Stimulated activated naive CD8-positive, alpha-beta T cell treated with anti-CD3 and anti-CD28 coated beads, Interleukin-15, Interleukin-2, amounts not matched to agents 100 ng/mL and 50 ng/mL, for 24 hours (primary cell): ENCODE measurements around the gene CTRB1.
"Not testable (repeated sequence)": the region's sequence is repeated elsewhere in the genome, so short reads cannot be mapped to it uniquely, and the experiment has no call there.

Experiments used
- H3K27ac Mint-ChIP-seq: one replicate; pipeline ENCODE4 v1.8.0; 2021; ENCODE audit warnings: mild to moderate bottlenecking, mixed read lengths
- H3K27me3 Mint-ChIP-seq: one replicate; pipeline ENCODE4 v1.8.0; 2021; ENCODE audit warnings: mixed read lengths
- H3K36me3 Mint-ChIP-seq: one replicate; pipeline ENCODE4 v1.8.0; 2021; ENCODE audit warnings: low read depth, mixed read lengths
- H3K4me1 Mint-ChIP-seq: one replicate; pipeline ENCODE4 v1.8.0; 2021; ENCODE audit warnings: low read depth, mixed read lengths
- H3K4me3 Mint-ChIP-seq: one replicate; pipeline ENCODE4 v1.8.0; 2021; ENCODE audit warnings: mild to moderate bottlenecking, mixed read lengths
- H3K9me3 Mint-ChIP-seq: one replicate; pipeline ENCODE4 v1.8.0; 2021; ENCODE audit warnings: mixed read lengths

Gene CTRB1

DNA sequence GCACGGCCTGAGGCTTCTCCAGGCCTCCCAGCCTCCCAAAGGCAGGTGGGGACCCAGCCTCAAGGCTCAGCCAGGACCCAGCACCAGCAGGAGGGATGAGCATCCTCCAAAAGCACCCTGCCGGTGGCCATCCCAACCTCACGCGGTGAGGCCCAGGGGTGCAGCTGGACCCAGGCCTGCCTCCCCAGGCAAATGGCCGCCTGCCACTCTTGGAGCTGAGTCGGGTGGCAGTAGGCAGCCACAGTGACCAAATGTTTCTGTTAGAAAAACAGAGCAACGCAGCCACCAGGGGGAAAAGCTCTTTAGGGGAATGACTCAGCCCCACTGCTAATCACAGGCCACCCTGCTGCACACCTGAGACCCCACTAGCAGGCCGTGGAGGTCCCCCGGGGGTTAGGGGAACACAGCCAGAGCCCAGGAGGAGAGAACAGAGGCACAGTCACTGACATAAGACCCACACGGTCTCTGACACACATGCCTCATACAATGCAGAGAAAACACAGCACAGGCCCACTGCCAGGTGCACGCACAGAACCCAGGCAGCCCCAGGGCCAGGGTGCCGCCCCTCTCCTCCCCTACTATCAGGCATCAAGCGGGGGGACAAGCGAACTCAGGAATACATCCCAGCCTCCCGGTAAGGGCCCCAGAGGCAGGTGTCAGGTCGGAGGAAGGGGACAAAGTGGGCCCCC is 20.2 kb downstream of the CTRB1 start:
- Mint-ChIP-seq H3K27me3 (peaks cover 8% of the 10 kb centered on the region), H3K27ac (no peak overlapping the region), H3K4me1 (peaks cover 6% of the 10 kb centered on the region), H3K4me3 (no peak overlapping the region), H3K9me3 (no peaks in the 10 kb centered on the region), H3K36me3 (no peaks in the 10 kb centered on the region)

- H3K36me3 Mint-ChIP-seq, result no peaks in the 10 kb centered on the region
- H3K27me3 Mint-ChIP-seq, result peaks cover 8% of the 10 kb centered on the region
- no peaks in the 10 kb centered on the region for H3K9me3 Mint-ChIP-seq
- no peak overlapping the region for H3K4me3 Mint-ChIP-seq
- peaks cover 5% of the 10 kb centered on the region for H3K4me1 Mint-ChIP-seq
- H3K27ac Mint-ChIP-seq, result no peak overlapping the region
Observed at GRCh38 chr16:75239542-75240122, 20.8 kb downstream of the CTRB1 start.

DNA sequence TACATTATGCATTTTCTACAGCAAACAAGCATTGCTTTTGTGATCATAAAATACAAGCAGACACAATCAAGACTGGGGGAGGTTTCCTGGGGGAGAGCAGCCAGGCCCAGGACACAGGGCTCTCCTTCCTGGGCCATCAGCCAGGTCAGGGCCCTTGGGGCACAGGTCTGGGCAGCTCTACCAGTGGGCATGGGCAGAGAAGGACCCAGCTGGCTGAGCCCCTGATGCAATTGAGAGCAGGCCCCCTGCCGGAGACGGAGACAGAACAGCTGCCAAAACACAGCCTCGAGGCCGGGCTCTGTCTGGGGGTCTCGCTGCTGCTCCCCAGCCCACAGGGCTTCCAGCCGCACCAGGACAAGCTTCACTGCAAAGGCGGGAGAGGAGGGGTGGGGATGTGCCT is 21.8 kb downstream of the CTRB1 start:
- not testable (repeated sequence) for H3K27ac Mint-ChIP-seq, H3K9me3 Mint-ChIP-seq, H3K27me3 Mint-ChIP-seq, H3K4me3 Mint-ChIP-seq, H3K4me1 Mint-ChIP-seq, H3K36me3 Mint-ChIP-seq

GRCh38 chr16:75241412-75241811 is 22.6 kb downstream of the CTRB1 start:
- peaks cover 11% of the 10 kb centered on the region for H3K27me3 Mint-ChIP-seq
- H3K36me3 Mint-ChIP-seq, result no peaks in the 10 kb centered on the region
- H3K27ac Mint-ChIP-seq, result no peak overlapping the region
- H3K4me3 Mint-ChIP-seq, result no peak overlapping the region
- H3K9me3 Mint-ChIP-seq, result no peaks in the 10 kb centered on the region
- H3K4me1 Mint-ChIP-seq, result peaks cover under 1% of the 10 kb centered on the region

GRCh38 chr16:75241955-75242354 is 23.2 kb downstream of the CTRB1 start:
- no peaks in the 10 kb centered on the region for H3K4me1 Mint-ChIP-seq
- H3K27me3 Mint-ChIP-seq, result peaks cover 16% of the 10 kb centered on the region

GRCh38 chr16:75242436-75243078 is 23.8 kb downstream of the CTRB1 start:
- not testable (repeated sequence) for H3K9me3 Mint-ChIP-seq, H3K27ac Mint-ChIP-seq

More at GRCh38 chr16:75241955-75242354, 23.2 kb downstream of the CTRB1 start:
- no peaks in the 10 kb centered on the region for H3K9me3 Mint-ChIP-seq
- H3K36me3 Mint-ChIP-seq, result no peaks in the 10 kb centered on the region
- no peak overlapping the region for H3K27ac Mint-ChIP-seq
- no peak overlapping the region for H3K4me3 Mint-ChIP-seq

GRCh38 chr16:75243667-75244224 is 25.0 kb downstream of the CTRB1 start:
- H3K9me3 Mint-ChIP-seq, result no peaks in the 10 kb centered on the region
- no peaks in the 10 kb centered on the region for H3K4me1 Mint-ChIP-seq
- no peak overlapping the region for H3K4me3 Mint-ChIP-seq
- peaks cover 21% of the 10 kb centered on the region for H3K27me3 Mint-ChIP-seq
- H3K36me3 Mint-ChIP-seq, result no peaks in the 10 kb centered on the region
- H3K27ac Mint-ChIP-seq, result no peak overlapping the region

More at GRCh38 chr16:75242436-75243078, 23.8 kb downstream of the CTRB1 start:
- not testable (repeated sequence) for H3K36me3 Mint-ChIP-seq, H3K4me3 Mint-ChIP-seq, H3K4me1 Mint-ChIP-seq
- H3K27me3 Mint-ChIP-seq, result peaks cover 18% of the 10 kb centered on the region

- Mint-ChIP-seq H3K4me3 (no peak overlapping the region), H3K4me1 (no peaks in the 10 kb centered on the region), H3K27me3 (peaks cover 21% of the 10 kb centered on the region)
Observed at GRCh38 chr16:75244225-75244809, 25.5 kb downstream of the CTRB1 start.

DNA sequence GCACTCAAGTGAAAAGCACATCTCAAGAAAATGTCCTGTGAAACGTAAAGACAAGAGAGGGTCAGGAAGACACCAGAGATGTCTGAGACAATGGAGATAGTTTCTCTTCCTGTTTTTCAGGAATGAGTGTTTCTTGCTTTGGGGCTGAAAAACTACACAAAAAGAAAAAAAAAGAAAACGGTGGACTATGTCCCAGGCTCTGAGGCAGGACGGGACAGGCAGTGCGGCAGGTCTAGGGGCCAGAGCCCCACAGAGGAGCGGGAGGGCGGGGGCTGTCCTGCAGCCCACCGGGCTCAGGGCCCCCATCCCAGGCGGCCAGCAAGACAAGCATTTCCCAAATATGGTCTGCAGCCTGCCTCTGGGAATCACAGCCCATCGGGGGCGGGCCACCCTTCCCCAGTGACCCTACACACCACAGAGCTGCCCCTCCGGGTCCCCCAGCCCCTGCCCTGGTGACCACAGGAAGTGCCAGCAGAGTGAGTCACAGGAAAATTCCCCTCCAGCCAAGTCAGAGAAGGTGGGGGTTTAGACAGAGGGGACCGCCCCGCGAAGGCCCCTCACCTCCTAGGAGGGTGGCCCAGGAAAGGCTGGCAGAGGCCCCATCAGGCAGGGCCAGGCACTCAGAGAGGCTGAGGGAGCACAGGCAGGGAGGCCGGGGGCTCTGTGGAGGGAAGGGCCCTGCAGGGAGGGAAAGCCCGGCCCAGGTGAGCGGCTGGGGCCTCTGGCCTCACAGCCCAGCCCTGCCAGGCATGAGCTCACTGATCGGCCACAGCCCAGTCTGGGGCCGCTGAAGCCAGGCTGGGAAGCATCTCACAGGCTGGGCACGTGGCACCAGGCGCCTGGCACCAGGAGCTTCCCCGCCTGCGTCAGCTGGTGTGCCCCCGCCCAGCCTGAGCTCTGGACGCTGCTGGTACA is 26.3 kb downstream of the CTRB1 start:
- H3K4me1 Mint-ChIP-seq, result no peaks in the 10 kb centered on the region
- no peaks in the 10 kb centered on the region for H3K36me3 Mint-ChIP-seq
- no peak overlapping the region for H3K4me3 Mint-ChIP-seq
- no peak overlapping the region for H3K27ac Mint-ChIP-seq
- H3K27me3 Mint-ChIP-seq, result peaks cover 26% of the 10 kb centered on the region
- H3K9me3 Mint-ChIP-seq, result no peaks in the 10 kb centered on the region

More at GRCh38 chr16:75244225-75244809, 25.5 kb downstream of the CTRB1 start:
- no peaks in the 10 kb centered on the region for H3K36me3 Mint-ChIP-seq
- H3K27ac Mint-ChIP-seq, result no peak overlapping the region
- H3K9me3 Mint-ChIP-seq, result no peaks in the 10 kb centered on the region

GRCh38 chr16:75246504-75247205 is 27.9 kb downstream of the CTRB1 start:
- Mint-ChIP-seq H3K27ac (no peak overlapping the region), H3K36me3 (no peaks in the 10 kb centered on the region), H3K4me3 (no peak overlapping the region), H3K4me1 (peaks cover 3% of the 10 kb centered on the region), H3K27me3 (peaks cover 27% of the 10 kb centered on the region), H3K9me3 (no peaks in the 10 kb centered on the region)

- H3K36me3 Mint-ChIP-seq, result no peaks in the 10 kb centered on the region
- H3K4me1 Mint-ChIP-seq, result peaks cover 7% of the 10 kb centered on the region
- no peak overlapping the region for H3K27ac Mint-ChIP-seq
- no peaks in the 10 kb centered on the region for H3K9me3 Mint-ChIP-seq
- H3K27me3 Mint-ChIP-seq, result peaks cover 32% of the 10 kb centered on the region
- H3K4me3 Mint-ChIP-seq, result no peak overlapping the region
Observed at GRCh38 chr16:75247249-75247648, 28.5 kb downstream of the CTRB1 start.

DNA sequence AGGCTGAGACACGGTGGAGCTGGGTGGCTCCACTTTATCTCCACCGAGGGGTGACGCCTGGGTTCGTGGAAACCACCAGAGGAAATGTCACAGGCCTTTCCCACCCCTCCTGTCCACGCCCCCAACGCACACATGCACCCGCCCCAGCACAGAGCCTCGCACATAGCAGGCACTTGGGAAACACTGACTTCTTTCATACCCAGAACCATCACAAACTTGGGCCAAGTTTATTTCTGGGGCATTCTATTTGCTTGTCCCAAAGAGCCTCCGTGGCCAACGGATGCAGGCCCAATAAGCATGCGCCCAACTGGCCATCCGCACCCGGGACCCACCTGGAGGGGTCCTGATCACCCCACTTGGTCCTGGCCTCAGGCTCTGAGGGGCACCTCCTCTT is 29.4 kb downstream of the CTRB1 start:
- H3K4me3 Mint-ChIP-seq, result no peak overlapping the region
- peaks cover 37% of the 10 kb centered on the region for H3K27me3 Mint-ChIP-seq
- no peak overlapping the region for H3K27ac Mint-ChIP-seq
- H3K9me3 Mint-ChIP-seq, result no peaks in the 10 kb centered on the region
- H3K36me3 Mint-ChIP-seq, result no peaks in the 10 kb centered on the region
- peaks cover 7% of the 10 kb centered on the region for H3K4me1 Mint-ChIP-seq

DNA sequence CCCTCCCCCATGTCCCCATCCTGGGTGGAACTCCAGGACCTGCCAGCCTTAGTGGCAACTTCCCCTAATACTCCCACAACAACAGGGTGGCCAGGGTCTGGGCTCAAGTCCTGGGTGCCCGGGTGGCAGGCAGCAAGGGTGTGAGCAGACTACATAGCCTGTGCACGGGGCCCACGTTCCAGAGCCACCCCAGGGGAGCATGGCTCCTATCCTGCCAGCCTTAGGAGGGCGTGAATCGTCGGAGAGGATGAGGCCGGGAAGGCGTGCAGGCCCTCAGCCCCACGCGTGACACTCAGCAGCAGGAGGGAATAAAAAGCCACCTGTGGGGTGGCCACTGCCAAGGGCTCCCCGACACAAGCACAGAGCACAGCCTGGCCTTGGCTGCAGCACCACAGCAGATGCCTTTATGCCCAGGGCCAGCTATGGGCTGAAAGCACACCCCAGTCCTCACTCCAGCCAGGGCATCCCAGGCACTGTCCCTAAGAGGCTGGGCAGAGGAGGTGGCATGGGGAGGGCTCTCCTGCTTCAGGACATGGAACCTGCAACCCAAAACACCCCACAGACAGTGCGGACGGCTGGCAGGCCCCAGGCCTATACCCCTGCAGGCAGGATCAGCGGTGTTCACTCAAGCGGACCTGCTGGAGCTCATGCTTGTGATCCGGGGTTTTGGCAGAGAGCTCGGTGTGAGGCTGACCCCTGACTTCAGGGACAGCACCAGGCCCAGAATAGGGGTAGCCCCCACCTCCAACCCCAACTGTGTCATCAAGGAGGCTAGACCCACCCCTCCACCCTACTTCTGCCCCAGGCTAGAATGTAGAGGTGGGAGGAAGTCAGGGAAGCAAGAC is 30.0 kb downstream of the CTRB1 start:
- Mint-ChIP-seq H3K27ac (no peak overlapping the region), H3K27me3 (peaks cover 41% of the 10 kb centered on the region), H3K4me1 (peaks cover 7% of the 10 kb centered on the region), H3K9me3 (no peaks in the 10 kb centered on the region), H3K36me3 (no peaks in the 10 kb centered on the region), H3K4me3 (no peak overlapping the region)
